ENCODE results near the gene DCLK3.

DNA sequence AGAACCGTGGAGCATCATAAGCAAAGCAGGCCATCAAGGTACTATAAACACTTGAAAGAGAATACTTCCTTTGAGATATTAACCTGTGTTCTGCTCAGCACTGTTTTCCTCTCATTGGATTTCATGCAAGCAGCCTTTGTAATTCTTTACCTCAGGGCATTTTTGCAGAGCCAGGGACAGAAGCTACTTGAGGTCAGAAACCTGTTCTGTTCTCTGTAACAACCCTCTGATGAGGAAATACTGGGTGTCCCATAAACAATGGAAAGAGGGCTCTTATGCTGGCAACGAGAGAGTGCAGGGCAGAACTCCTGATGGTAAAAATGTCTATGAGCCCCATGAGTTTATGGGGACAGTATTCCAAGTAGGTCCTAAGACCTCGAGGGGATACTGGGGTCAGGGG lies 66.0 kb downstream of the DCLK3 start:
- no peak for TF ChIP-seq EZH2 (IDR thresholded peaks at IDR 0.05)
- TF ChIP-seq, protein P1, sequence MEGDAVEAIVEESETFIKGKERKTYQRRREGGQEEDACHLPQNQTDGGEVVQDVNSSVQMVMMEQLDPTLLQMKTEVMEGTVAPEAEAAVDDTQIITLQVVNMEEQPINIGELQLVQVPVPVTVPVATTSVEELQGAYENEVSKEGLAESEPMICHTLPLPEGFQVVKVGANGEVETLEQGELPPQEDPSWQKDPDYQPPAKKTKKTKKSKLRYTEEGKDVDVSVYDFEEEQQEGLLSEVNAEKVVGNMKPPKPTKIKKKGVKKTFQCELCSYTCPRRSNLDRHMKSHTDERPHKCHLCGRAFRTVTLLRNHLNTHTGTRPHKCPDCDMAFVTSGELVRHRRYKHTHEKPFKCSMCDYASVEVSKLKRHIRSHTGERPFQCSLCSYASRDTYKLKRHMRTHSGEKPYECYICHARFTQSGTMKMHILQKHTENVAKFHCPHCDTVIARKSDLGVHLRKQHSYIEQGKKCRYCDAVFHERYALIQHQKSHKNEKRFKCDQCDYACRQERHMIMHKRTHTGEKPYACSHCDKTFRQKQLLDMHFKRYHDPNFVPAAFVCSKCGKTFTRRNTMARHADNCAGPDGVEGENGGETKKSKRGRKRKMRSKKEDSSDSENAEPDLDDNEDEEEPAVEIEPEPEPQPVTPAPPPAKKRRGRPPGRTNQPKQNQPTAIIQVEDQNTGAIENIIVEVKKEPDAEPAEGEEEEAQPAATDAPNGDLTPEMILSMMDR (IDR thresholded peaks at IDR 0.05), result no peak
